SU-DHL-6 (cell line): ENCODE results near the gene MBNL1.

Source experiments
- H2AFZ ChIP-seq: fragments of 200-600 bp; sonication (generic); 2 replicates; pipeline ENCODE4 v1.6.1; 2014; ENCODE audit warnings: low read depth, mild to moderate bottlenecking, moderate library complexity, mixed read lengths, antibody characterized with exemption, low read length; ENCODE audit not compliant: severe bottlenecking
- H3F3A ChIP-seq: fragments of 200-600 bp; shearing (Covaris generic); 2 replicates; pipeline ENCODE4 v1.6.0; 2016; ENCODE audit warnings: antibody characterized with exemption, mild to moderate bottlenecking; ENCODE audit not compliant: insufficient read depth
- H3K27ac ChIP-seq: fragments of 200-600 bp; sonication (generic); 2 replicates; pipeline ENCODE4 v1.5.1; 2016; ENCODE audit warnings: low read depth, mild to moderate bottlenecking, low read length, moderate library complexity, mixed read lengths
- H3K27me3 ChIP-seq: fragments of 200-600 bp; sonication (generic), shearing (Covaris generic); 2 replicates; pipeline ENCODE4 v1.6.0; 2014; ENCODE audit warnings: mild to moderate bottlenecking, low read length
- H3K36me3 ChIP-seq: fragments of 200-600 bp; sonication (generic); 2 replicates; pipeline ENCODE4 v1.6.1; 2014; ENCODE audit warnings: mild to moderate bottlenecking, low read length, mixed read lengths
- H3K4me2 ChIP-seq: fragments of 300-600, 200-600 bp; shearing (Covaris generic), sonication (generic); 2 replicates; pipeline ENCODE4 v1.6.0; 2014; ENCODE audit warnings: low read length, low read depth, mild to moderate bottlenecking; ENCODE audit not compliant: poor library complexity, severe bottlenecking
- H3K4me3 ChIP-seq: fragments of 200-600 bp; sonication (generic); 2 replicates; pipeline ENCODE4 v1.5.1; 2014; ENCODE audit warnings: antibody characterized with exemption, low read length, mild to moderate bottlenecking, mixed read lengths; ENCODE audit not compliant: insufficient read depth, poor library complexity, severe bottlenecking
- H3K79me2 ChIP-seq: fragments of 200-600 bp; sonication (generic); 2 replicates; pipeline ENCODE4 v1.6.1; 2014; ENCODE audit warnings: mild to moderate bottlenecking, low read length, moderate library complexity; ENCODE audit not compliant: insufficient read depth
- H3K9ac ChIP-seq: fragments of 200-600 bp; sonication (generic); 2 replicates; pipeline ENCODE4 v1.7.0; 2014; ENCODE audit warnings: mild to moderate bottlenecking, low read length
- H3K9me2 ChIP-seq: fragments of 200-600 bp; sonication (generic); replicated peaks from 2 replicates; pipeline ENCODE4 v1.6.1; 2014; ENCODE audit warnings: low read length; ENCODE audit not compliant: insufficient read depth
- H3K9me3 ChIP-seq: fragments of 200-600 bp; sonication (generic); 2 replicates; pipeline ENCODE4 v1.6.1; 2014; ENCODE audit warnings: low read length, mixed read lengths; ENCODE audit not compliant: insufficient read depth
- H4K20me1 ChIP-seq: fragments of 200-600 bp; sonication (generic); 2 replicates; pipeline ENCODE4 v1.6.1; 2014; ENCODE audit warnings: low read depth, mild to moderate bottlenecking, antibody characterized with exemption, low read length, moderate library complexity, mixed read lengths
- EZH2phosphoT487 ChIP-seq: fragments of 200-600 bp; sonication (generic), shearing (Covaris generic); conservative IDR thresholded peaks from 2 replicates; pipeline ENCODE4 v1.6.1; 2018; ENCODE audit warnings: mild to moderate bottlenecking, antibody characterized with exemption, low read length, moderate library complexity, mixed read lengths
- TF ChIP-seq, protein P1 (sequence below): fragments of 200-600 bp; sonication (generic); IDR thresholded peaks from one replicate; pipeline ENCODE4 v1.5.1; 2017; ENCODE audit warnings: antibody characterized with exemption, mild to moderate bottlenecking, low read length, moderate library complexity; ENCODE audit not compliant: insufficient read depth, poor library complexity, severe bottlenecking

MBNL1 gene

DNA sequence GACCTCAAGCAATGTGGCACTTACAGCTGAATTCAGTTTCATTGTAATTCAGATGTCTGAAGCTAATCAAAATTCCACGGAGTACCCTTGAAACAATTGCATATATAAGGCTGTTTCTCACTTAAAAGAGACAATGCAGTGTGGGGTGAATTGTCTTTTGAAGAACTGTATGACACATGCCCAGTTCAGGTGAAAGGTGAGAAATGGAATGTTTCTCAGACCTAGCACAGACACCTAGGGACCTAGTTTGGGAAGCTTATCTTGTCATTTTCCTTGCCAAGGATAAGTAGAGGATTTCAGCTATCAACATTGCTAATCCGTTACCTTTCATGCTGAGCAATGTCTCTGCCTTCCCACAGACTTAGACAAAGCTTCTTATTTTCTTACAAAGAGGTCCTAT is 36.3 kb downstream of the MBNL1 start:
- H3K36me3 ChIP-seq, result peaks cover 66% of the 10 kb centered on the region
- H3K9me3 ChIP-seq, result no peaks in the 10 kb centered on the region
- H3K4me2 ChIP-seq, result no peak overlapping the region
- H2AFZ ChIP-seq, result no peak overlapping the region
- H3K4me3 ChIP-seq, result no peak overlapping the region
- peaks cover 100% of the 10 kb centered on the region for H3K79me2 ChIP-seq
- no peaks in the 10 kb centered on the region for H3K9me2 ChIP-seq
- TF ChIP-seq, protein P1, sequence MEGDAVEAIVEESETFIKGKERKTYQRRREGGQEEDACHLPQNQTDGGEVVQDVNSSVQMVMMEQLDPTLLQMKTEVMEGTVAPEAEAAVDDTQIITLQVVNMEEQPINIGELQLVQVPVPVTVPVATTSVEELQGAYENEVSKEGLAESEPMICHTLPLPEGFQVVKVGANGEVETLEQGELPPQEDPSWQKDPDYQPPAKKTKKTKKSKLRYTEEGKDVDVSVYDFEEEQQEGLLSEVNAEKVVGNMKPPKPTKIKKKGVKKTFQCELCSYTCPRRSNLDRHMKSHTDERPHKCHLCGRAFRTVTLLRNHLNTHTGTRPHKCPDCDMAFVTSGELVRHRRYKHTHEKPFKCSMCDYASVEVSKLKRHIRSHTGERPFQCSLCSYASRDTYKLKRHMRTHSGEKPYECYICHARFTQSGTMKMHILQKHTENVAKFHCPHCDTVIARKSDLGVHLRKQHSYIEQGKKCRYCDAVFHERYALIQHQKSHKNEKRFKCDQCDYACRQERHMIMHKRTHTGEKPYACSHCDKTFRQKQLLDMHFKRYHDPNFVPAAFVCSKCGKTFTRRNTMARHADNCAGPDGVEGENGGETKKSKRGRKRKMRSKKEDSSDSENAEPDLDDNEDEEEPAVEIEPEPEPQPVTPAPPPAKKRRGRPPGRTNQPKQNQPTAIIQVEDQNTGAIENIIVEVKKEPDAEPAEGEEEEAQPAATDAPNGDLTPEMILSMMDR, result no peak
- no peak for TF ChIP-seq EZH2phosphoT487
- peak overlapping the region; percentile 8; the same call in 1 of the 2 replicates for H3K27ac ChIP-seq
- H3K9ac ChIP-seq, result no peak overlapping the region
- H3K27me3 ChIP-seq, result no peaks in the 10 kb centered on the region
- H3F3A ChIP-seq, result peaks cover 68% of the 10 kb centered on the region; the same call in 1 of the 2 replicates
- H4K20me1 ChIP-seq, result peaks cover 53% of the 10 kb centered on the region

DNA sequence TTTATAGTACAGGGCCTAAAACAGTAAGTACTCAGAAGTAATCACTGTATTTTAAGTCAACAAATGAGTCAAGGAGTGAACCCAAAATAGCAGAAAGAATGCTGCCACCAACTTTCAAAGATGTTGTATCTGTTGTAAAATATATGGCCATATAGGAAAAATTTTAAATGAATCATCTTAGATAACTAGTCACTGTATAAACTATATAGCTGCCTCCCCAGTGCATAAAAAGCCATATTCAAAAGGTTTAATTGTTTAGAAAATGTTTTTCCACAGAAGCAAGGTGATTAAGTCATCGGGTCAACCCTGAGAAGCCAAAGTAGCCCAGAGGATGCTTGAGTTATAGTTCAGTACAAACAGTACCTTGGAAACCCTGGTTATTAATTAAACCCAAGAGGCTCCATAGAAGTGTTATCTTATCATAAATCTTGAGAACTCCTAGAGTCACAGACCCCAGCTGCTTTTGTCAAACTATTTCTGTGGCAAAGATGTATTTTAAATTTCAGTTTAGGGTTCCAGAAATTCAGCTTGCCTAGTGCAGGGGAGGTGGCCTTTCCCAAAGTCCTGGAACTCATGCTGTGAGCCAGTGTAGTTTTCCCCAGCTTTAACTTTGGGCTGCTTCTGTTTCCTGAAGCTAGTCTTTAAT is 39.2 kb downstream of the MBNL1 start:
- no peak for TF ChIP-seq EZH2phosphoT487
- TF ChIP-seq, protein P1, result no peak

DNA sequence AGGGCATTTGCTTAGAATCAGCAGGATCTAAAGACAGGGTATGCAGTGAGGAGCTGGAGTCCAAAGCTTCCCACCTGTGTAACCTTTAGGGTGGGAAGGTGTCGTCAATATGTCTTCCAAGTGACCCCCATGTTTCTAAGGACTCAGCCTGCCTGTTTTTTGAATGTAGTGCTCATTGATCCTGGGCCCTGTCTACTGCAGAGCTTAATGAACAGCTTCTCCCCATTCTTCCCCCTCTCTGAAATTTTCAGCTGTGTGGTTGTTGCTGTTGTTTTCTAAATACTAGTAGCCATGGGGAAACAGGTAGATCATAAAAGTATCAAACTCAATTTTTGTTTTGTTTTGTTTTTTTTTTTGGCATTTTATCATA is 39.7 kb downstream of the MBNL1 start:
- Histone ChIP-seq H3K9me3 (no peaks in the 10 kb centered on the region), H3K9ac (no peak overlapping the region), H3K36me3 (peaks cover 44% of the 10 kb centered on the region; the same call in 1 of the 2 replicates), H3K9me2 (no peaks in the 10 kb centered on the region), H3K79me2 (peaks cover 100% of the 10 kb centered on the region), H4K20me1 (peaks cover 57% of the 10 kb centered on the region), H2AFZ (no peak overlapping the region), H3K27me3 (no peaks in the 10 kb centered on the region), H3F3A (peaks cover 49% of the 10 kb centered on the region; the same call in 1 of the 2 replicates), H3K27ac (no peak overlapping the region), H3K4me2 (no peak overlapping the region), H3K4me3 (no peak overlapping the region)
- no peak for TF ChIP-seq EZH2phosphoT487
- TF ChIP-seq, protein P1, result no peak

More for the DNA sequence above, 39.2 kb downstream of the MBNL1 start:
- H2AFZ ChIP-seq, result no peak overlapping the region
- H3K4me3 ChIP-seq, result no peak overlapping the region
- H4K20me1 ChIP-seq, result peaks cover 56% of the 10 kb centered on the region
- no peak overlapping the region for H3K4me2 ChIP-seq
- peaks cover 53% of the 10 kb centered on the region; the same call in 1 of the 2 replicates for H3F3A ChIP-seq
- H3K79me2 ChIP-seq, result peaks cover 100% of the 10 kb centered on the region
- peaks cover 49% of the 10 kb centered on the region; the same call in 1 of the 2 replicates for H3K36me3 ChIP-seq
- no peak overlapping the region for H3K27ac ChIP-seq
- H3K27me3 ChIP-seq, result no peaks in the 10 kb centered on the region
- no peak overlapping the region for H3K9ac ChIP-seq
- H3K9me3 ChIP-seq, result no peaks in the 10 kb centered on the region
- no peaks in the 10 kb centered on the region for H3K9me2 ChIP-seq
